Measurements from ENCODE around the gene SMIM10L2A.

DNA sequence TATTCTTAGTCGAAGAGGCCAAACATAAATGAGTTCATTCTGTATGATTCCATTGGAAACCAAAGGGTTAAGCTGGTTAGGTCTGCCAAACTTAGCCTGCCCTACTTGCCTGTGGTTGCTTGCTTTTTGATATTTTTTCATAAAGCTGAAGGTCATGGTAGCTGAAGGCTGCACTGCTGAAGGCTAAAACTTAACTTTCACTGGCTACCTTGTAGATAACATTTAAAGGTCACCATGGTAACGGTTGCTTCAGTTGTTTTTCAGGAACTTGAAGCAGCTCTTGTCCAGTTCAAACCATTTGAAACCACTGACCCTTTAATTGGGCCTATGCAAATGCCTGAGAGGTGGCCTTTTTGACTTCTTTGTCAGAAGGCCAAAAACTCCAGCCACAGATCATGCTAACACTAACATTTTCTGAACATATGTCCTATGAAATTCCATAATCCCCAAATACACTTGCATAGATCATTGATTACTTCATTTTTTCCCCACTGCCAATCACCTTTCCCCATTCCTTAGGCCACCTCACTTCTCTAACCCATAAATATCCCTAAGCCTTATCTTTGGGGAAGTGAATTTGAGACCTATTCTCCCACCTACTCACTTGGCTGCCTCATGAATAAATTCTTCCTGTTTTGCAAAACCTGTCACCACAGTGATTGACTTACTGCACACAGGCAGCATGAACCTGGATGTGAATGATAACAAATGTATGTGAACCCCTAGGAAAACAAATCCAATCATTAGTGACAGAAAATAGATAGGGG lies 10.7 kb upstream of the SMIM10L2A start:
- TF ChIP-seq, protein P1, sequence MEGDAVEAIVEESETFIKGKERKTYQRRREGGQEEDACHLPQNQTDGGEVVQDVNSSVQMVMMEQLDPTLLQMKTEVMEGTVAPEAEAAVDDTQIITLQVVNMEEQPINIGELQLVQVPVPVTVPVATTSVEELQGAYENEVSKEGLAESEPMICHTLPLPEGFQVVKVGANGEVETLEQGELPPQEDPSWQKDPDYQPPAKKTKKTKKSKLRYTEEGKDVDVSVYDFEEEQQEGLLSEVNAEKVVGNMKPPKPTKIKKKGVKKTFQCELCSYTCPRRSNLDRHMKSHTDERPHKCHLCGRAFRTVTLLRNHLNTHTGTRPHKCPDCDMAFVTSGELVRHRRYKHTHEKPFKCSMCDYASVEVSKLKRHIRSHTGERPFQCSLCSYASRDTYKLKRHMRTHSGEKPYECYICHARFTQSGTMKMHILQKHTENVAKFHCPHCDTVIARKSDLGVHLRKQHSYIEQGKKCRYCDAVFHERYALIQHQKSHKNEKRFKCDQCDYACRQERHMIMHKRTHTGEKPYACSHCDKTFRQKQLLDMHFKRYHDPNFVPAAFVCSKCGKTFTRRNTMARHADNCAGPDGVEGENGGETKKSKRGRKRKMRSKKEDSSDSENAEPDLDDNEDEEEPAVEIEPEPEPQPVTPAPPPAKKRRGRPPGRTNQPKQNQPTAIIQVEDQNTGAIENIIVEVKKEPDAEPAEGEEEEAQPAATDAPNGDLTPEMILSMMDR (IDR thresholded peaks at IDR 0.05): no peak
- no peak for TF ChIP-seq POLR2A (IDR thresholded peaks at IDR 0.05)
